CD4-positive, alpha-beta T cell treated with Interferon gamma for 1 hour (primary cell): ENCODE data around the gene BBS4.
"Not testable (repeated sequence)": the region's sequence is repeated elsewhere in the genome, so short reads cannot be mapped to it uniquely, and the experiment has no call there.

Source experiments
- DNase-seq: peaks from one replicate; pipeline ENCODE4 v3.0.0-alpha.2; 2020

The BBS4 gene

GRCh38 chr15:72706266-72706665 lies 20.3 kb downstream of the BBS4 start:
- no peak for DNase-seq

GRCh38 chr15:72708551-72709303 lies 22.7 kb downstream of the BBS4 start:
- not testable (repeated sequence) for DNase-seq

- DNase-seq: peak; percentile 40
Observed at GRCh38 chr15:72722071-72722696, 36.2 kb downstream of the BBS4 start.

- DNase-seq: no peak
Observed at GRCh38 chr15:72724028-72724427, 38.0 kb downstream of the BBS4 start.

- DNase-seq: no peak
Observed at GRCh38 chr15:72725446-72725845, 39.4 kb downstream of the BBS4 start.

- DNase-seq: not testable (repeated sequence)
Observed at GRCh38 chr15:72725851-72726250, 39.8 kb downstream of the BBS4 start.

- no peak for DNase-seq
Observed at GRCh38 chr15:72727154-72727553, 41.1 kb downstream of the BBS4 start.

GRCh38 chr15:72728249-72728648 lies 42.2 kb downstream of the BBS4 start:
- DNase-seq: not testable (repeated sequence)

- DNase-seq: no peak
Observed at GRCh38 chr15:72728821-72729220, 42.8 kb downstream of the BBS4 start.

GRCh38 chr15:72732086-72732485 lies 46.1 kb downstream of the BBS4 start:
- DNase-seq: no peak

GRCh38 chr15:72732516-72732915 lies 46.5 kb downstream of the BBS4 start:
- DNase-seq: no peak

- no peak for DNase-seq
Observed at GRCh38 chr15:72733941-72734738, 48.1 kb downstream of the BBS4 start.

GRCh38 chr15:72735111-72735510 lies 49.1 kb downstream of the BBS4 start:
- DNase-seq: no peak

- DNase-seq: no peak
Observed at GRCh38 chr15:72737061-72737460, 51.1 kb downstream of the BBS4 start.

GRCh38 chr15:72737723-72738122 lies 51.7 kb downstream of the BBS4 start:
- DNase-seq: no peak

GRCh38 chr15:72740219-72740618 lies 54.2 kb downstream of the BBS4 start:
- DNase-seq: no peak

- DNase-seq: no peak
Observed at GRCh38 chr15:72749700-72750099, 63.7 kb downstream of the BBS4 start.

GRCh38 chr15:72751751-72752455 lies 65.9 kb downstream of the BBS4 start:
- peak; percentile 14 for DNase-seq

GRCh38 chr15:72754096-72754495 lies 68.1 kb downstream of the BBS4 start:
- no peak for DNase-seq

GRCh38 chr15:72758182-72758581 lies 72.2 kb downstream of the BBS4 start:
- no peak for DNase-seq

GRCh38 chr15:72760590-72761260 lies 74.7 kb downstream of the BBS4 start:
- no peak for DNase-seq

- no peak for DNase-seq
Observed at GRCh38 chr15:72764656-72765055, 78.6 kb downstream of the BBS4 start.

GRCh38 chr15:72766025-72766424 lies 80.0 kb downstream of the BBS4 start:
- no peak for DNase-seq
